Hematopoietic multipotent progenitor cell treated with erythropoietin and hydrocortisone succinate and interleukin-3 and kit ligand, for 4 days (in vitro differentiated cells): Measurements from ENCODE around the gene CENPX.

Experiments used
- DNase-seq: peaks from one replicate; pipeline ENCODE4 v3.0.0-alpha.2; 2015

Gene CENPX

GRCh38 chr17:81976332-81977210, 46.1 kb downstream of the CENPX start:
- DNase-seq = peak; percentile 36

DNA sequence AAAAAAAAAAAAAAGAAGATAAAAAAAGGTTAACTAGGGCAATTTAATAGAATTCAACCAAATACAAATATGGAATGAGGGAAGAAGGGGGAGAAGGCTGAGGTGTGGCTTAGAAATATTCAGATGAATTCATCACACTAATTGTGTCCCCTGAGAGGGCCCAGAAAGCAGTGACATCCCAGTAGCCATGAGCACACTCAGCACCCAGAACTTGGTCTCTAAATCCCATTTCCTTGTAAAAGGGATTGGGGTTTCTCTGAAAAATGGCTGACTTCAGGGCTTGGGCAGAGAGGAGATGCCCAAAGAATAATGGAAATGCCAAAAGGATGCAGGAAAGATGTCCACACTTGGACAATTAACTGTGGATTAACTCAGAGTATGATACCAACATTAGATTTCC, 49.2 kb downstream of the CENPX start:
- DNase-seq = no peak

GRCh38 chr17:81968850-81969812, 53.5 kb downstream of the CENPX start:
- no peak for DNase-seq
